VCaP (cell line): Measurements from ENCODE around the gene SLC4A7.

Experiments
- H3K27ac ChIP-seq: fragments of 450-650 bp; 2 replicates; pipeline ENCODE4 v1.5.1; 2017
- CTCF ChIP-seq: fragments of 450-650 bp; conservative IDR thresholded peaks from 2 replicates; pipeline ENCODE4 v1.5.1; 2017; ENCODE audit warnings: mild to moderate bottlenecking, moderate library complexity

The SLC4A7 gene

GRCh38 chr3:27521179-27521871, 37.1 kb upstream of the SLC4A7 start:
- no peak overlapping the region for H3K27ac ChIP-seq

GRCh38 chr3:27511724-27512422, 27.7 kb upstream of the SLC4A7 start:
- peak overlapping the region; percentile 4; the same call in 1 of the 2 replicates for H3K27ac ChIP-seq
- no peak for TF ChIP-seq CTCF

More at GRCh38 chr3:27521179-27521871, 37.1 kb upstream of the SLC4A7 start:
- TF ChIP-seq CTCF = no peak

GRCh38 chr3:27509376-27509775, 25.2 kb upstream of the SLC4A7 start:
- no peak for TF ChIP-seq CTCF
- H3K27ac ChIP-seq = no peak overlapping the region

- no peak for TF ChIP-seq CTCF
Measured at GRCh38 chr3:27508424-27508823, 24.2 kb upstream of the SLC4A7 start.

GRCh38 chr3:27507515-27508266, 23.5 kb upstream of the SLC4A7 start:
- TF ChIP-seq CTCF = no peak
- H3K27ac ChIP-seq = no peak overlapping the region

More at GRCh38 chr3:27508424-27508823, 24.2 kb upstream of the SLC4A7 start:
- no peak overlapping the region for H3K27ac ChIP-seq

GRCh38 chr3:27507111-27507510, 22.9 kb upstream of the SLC4A7 start:
- no peak overlapping the region for H3K27ac ChIP-seq
- TF ChIP-seq CTCF = no peak

- no peak overlapping the region for H3K27ac ChIP-seq
- TF ChIP-seq CTCF = no peak
Measured at GRCh38 chr3:27504749-27505148, 20.6 kb upstream of the SLC4A7 start.
